Adipose tissue (tissue), 3 donors: ENCODE measurements around the gene ZNF554. TPM values are rescaled to one million over a fixed set of nuclear protein-coding genes. Genes with fewer than 3 reads are reported as not detected.
"Not testable (repeated sequence)": the region's sequence is repeated elsewhere in the genome, so short reads cannot be mapped to it uniquely, and the experiment has no call there.

Experiments used
- H3K27ac ChIP-seq: one replicate; pipeline ENCODE4 v1.5.1; 2013; ENCODE audit warnings: low read depth, low read length
- WGBS, 3 donors: extraction: QIAGEN DNeasy Blood & Tissue Kit; methylation state at CpG; one replicate each; pipeline ENCODE4 v1.1.7; 2013; 5-methylcytosine and 5-hydroxymethylcytosine counted together
- polyA plus RNA-seq, 3 donors: library from polyadenylated mRNA; stranded (reverse); fragments of 200-250 nt; gene quantifications; one replicate each; pipeline ENCODE4 v1.2.3, GENCODE V29; 2013
- donor health status: healthy with polysubstance abuse.
- donor health status: Bipolar disorder and iron deficiency.
- donor health status: healthy.

The ZNF554 gene
- polyA plus RNA-seq, 3 donors = 1.2 to 2.9 (median 1.7) TPM

- H3K27ac ChIP-seq = no peak overlapping the region
- WGBS, 3 donors = 79 to 84% (median 83%) methylated on average over 4 of the region's 4 CpGs
These were observed 28.9 kb downstream of the ZNF554 start for GRCh38 chr19:2848616-2849015.

GRCh38 chr19:2850256-2850925, 30.7 kb downstream of the ZNF554 start:
- 90 to 96% (median 90%) methylated on average over 3 of the region's 3 CpGs for WGBS, 3 donors
- no peak overlapping the region for H3K27ac ChIP-seq

DNA sequence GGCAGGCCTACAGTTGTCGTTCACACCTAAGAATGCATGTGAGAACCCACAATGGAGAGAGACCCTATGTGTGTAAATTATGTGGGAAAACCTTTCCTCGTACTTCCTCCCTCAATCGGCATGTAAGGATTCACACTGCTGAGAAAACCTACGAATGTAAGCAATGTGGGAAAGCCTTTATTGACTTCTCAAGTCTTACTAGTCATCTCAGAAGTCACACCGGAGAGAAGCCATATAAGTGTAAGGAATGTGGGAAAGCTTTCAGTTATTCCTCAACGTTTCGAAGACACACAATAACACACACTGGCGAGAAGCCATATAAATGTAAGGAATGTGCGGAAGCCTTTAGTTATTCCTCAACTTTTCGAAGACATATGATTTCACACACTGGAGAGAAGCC, 32.9 kb downstream of the ZNF554 start:
- WGBS, 3 donors = 97 to 98% (median 97%) methylated on average over 10 of the region's 10 CpGs
- H3K27ac ChIP-seq = no peak overlapping the region

DNA sequence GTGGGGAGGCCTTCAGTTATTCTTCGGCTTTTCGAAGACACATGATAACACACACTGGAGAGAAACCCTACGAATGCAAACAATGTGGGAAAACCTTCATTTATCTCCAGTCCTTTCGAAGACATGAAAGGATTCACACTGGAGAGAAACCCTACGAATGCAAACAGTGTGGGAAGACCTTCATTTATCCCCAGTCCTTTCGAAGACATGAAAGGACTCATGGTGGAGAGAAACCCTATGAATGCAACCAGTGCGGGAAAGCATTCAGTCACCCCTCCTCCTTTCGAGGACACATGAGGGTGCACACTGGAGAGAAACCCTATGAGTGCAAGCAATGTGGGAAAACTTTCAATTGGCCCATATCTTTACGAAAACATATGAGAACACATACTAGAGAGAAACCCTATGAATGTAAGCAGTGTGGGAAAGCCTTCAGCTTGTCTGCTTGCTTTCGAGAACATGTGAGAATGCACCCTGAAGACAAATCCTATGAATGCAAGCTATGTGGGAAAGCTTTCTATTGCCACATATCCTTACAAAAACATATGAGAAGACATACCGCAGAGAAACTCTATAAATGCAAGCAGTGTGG, 33.4 kb downstream of the ZNF554 start:
- H3K27ac ChIP-seq = no peak overlapping the region
- WGBS, 3 donors = 98 to 99% (median 99%) methylated on average over 11 of the region's 11 CpGs

- 95 to 100% (median 99%) methylated on average over 3 of the region's 3 CpGs for WGBS, 3 donors
- H3K27ac ChIP-seq = no peak overlapping the region
These were observed 35.2 kb downstream of the ZNF554 start for GRCh38 chr19:2854849-2855248.

- no peak overlapping the region for H3K27ac ChIP-seq
- WGBS, 3 donors = 90 to 96% (median 91%) methylated on average over 5 of the region's 5 CpGs
These were observed 36.9 kb downstream of the ZNF554 start for GRCh38 chr19:2856457-2857050.

DNA sequence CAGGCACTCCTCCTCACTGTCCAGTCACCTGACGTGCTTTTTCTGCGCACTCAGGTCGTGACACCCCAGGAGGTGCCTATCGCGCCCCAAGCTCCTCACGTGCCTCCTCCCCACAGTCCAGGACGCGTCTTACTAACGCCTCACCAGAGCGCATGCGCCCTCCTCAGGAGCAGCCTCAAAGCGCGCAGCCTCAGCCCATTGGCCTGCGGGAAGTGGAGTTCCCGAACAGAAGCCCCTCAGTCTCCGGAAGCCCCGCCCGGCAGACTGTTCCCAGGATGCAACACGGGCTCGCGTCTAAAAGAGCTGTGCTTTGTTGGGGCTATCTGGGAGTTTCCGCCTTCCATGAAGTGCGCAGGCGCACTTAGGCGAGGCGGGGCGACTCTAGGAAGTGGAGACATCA, 39.2 kb downstream of the ZNF554 start:
- 72 to 77% (median 74%) methylated on average over 27 of the region's 27 CpGs for WGBS, 3 donors
- H3K27ac ChIP-seq = no peak overlapping the region

- WGBS, 3 donors = 47 to 84% (median 77%) methylated on average over 10 of the region's 10 CpGs
- H3K27ac ChIP-seq = no peak overlapping the region
These were observed 44.1 kb downstream of the ZNF554 start for GRCh38 chr19:2863816-2864215.

- no peak overlapping the region for H3K27ac ChIP-seq
- 32 to 62% (median 58%) methylated on average over 12 of the region's 12 CpGs for WGBS, 3 donors
These were observed 45.8 kb downstream of the ZNF554 start for GRCh38 chr19:2865334-2866100.

GRCh38 chr19:2866495-2867024, 46.9 kb downstream of the ZNF554 start:
- H3K27ac ChIP-seq = no peak overlapping the region
- 79 to 81% (median 80%) methylated on average over 8 of the region's 8 CpGs for WGBS, 3 donors

DNA sequence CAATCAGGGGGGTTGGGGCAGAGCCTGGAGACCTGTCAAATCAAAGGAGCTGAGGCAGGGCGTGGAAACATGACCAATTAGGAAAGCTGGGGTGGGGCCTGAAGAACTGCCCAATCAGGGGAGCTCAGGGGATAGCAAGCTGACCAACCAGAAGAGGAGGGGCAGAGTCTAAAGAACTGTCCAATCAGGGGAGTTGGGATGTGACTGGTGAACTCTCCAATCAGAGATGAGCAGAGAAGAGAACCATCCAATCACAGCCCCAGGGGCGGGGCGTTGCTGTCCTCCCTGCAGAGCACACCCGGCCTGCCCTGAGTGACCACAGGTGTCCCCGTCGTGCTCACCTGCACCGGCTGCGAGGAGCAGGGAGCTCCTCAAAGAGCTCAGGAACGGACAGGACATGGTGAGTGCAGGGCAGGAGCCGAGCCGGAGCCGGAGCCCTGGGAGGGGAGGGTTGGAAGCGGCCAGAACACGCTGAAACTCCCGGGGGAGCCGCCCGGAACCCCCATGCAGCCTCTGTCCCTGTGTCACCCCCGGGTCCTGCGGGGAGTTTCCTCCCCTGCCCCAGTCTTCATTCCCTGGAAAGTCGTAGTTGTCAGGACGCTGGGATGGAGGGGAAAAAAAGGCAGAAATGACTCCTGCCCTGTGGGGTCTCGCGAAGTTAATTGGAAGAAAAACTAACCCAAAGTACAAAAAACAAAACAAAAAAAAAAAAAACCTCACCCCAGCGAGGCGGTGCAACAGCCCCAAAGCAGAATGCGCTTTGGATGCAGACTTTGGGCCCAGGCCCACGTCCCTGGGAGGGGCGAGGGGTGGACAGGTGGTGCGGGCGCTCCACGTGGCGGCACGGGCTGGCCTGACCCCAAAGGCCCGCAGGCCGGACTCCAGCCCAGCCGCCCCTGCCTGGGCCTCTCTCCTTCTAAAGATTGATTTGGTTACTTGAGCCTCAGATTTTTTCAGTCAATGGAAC, 47.6 kb downstream of the ZNF554 start, which contains the start of gene ZNF556:
TSS of gene ZNF556 (plus strand) at position 311 of the 967 bp plus-strand sequence. CDS start at position 398, 87 bp downstream.
- 74 to 80% (median 76%) methylated on average over 35 to 36 of the region's 36 CpGs for WGBS, 3 donors
- H3K27ac ChIP-seq = no peak within 1 kb of the TSS

DNA sequence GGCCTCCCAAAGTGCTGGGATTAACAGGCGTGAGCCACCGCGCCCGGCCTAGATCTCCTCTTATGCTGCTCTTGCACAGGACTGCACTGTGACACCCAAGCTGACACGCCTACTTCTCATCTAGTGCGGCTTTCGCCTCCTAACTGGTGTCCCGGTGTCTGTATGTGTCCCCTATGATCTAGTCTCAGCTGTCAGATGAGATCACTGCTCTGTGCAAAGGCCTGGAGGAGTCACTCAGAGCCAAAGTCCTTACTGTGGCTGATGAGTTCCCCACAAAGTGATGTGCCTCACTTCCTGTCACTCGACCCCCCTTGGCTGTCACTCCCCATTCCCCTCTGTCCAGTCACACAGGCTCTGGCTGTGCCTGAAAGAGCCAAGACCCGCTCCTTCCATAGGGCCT, 50.0 kb downstream of the ZNF554 start:
- WGBS, 3 donors = 84 to 87% (median 86%) methylated on average over 10 of the region's 10 CpGs
- H3K27ac ChIP-seq = no peak overlapping the region

DNA sequence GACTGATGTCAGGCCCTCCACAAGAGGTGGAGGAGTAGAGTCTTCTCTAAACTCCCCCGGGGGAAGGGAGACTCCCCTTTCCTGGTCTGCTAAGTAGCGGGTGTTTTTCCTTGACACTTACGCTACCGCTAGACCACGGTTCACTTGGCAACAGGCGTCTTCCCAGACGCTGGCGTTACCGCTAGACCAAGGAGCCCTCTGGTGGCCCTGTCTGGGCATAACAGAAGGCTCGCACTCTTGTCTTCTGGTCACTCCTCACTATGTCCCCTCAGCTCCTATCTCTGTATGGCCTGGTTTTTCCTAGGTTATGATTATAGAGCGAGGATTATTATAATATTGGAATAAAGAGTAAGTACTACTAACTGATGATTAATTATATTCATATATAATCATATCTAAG, 52.5 kb downstream of the ZNF554 start:
- 7 to 32% (median 20%) methylated on average over 2 to 10 of the region's 11 CpGs for WGBS, 3 donors

GRCh38 chr19:2877398-2878331, 58.0 kb downstream of the ZNF554 start:
- WGBS, 3 donors = 88 to 90% (median 89%) methylated on average over 32 of the region's 32 CpGs
- no peak overlapping the region for H3K27ac ChIP-seq

More for the DNA sequence above, 52.5 kb downstream of the ZNF554 start:
- not testable (repeated sequence) for H3K27ac ChIP-seq

DNA sequence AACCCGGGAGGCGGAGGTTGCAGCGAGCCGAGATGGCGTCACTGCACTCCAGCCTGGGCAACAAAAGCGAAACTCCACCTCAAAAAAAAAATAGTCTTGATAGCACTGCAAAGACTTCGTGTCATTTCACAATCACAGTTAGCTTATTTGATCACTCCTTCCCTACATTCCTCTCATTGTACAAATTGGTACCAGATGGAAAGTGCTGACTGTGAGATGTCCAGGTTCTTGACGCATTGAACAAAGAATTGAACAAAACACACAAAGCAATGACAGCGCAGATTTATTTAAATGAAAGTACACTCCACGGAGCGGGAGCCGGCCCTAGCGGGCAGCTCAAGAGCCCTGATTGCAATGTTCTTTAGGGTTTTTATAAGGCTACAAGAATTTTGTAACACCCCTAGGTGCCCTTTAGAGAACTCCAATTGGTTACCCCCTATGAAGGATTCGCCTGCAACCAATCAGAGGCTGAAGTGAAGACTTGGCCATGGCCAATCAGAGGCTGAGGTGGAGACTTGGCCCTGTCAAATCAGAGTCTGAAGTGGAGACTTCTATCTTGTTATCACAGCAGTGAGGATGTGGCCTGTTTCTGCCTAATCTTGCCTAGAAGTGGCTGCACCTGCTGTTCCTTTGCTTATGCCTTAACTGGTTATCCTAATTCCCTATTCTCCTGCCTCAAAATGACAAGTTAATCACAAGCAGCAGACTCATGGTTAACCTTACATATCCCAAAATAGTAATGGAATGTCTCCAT, 64.2 kb downstream of the ZNF554 start:
- WGBS, 3 donors = 87 to 91% (median 88%) methylated on average over 14 of the region's 14 CpGs
- no peak overlapping the region for H3K27ac ChIP-seq

GRCh38 chr19:2885736-2886135, 66.1 kb downstream of the ZNF554 start:
- no peak overlapping the region for H3K27ac ChIP-seq
- WGBS, 3 donors = 85 to 90% (median 86%) methylated on average over 17 of the region's 17 CpGs
